ENCODE measurements around the gene B4GAT1. TPM values are rescaled to one million over a fixed set of nuclear protein-coding genes. Genes with fewer than 3 reads are reported as not detected.

The B4GAT1 gene
- total and polyA plus RNA-seq, 2 of the 13 experiments (the other 11 are each of a cell fraction or from before 2014, with no cell fraction given), result 40.4 to 109 TPM

- TF ChIP-seq PRDM10 (CRISPR knock-in tag; IDR thresholded peaks at IDR 0.05; ENCODE audit: low read depth), result no peak
- TF ChIP-seq ZNF543 (CRISPR knock-in tag; IDR thresholded peaks at IDR 0.05), result 0 out of 2 replicates have a peak, but pooled peaks have one; percentile 26
- peak; percentile 84 for TF ChIP-seq ZFX (CRISPR knock-in tag; IDR thresholded peaks at IDR 0.05; ENCODE audit: low read depth)
- peak; percentile 91 for TF ChIP-seq ZNF652 (CRISPR knock-in tag; IDR thresholded peaks at IDR 0.05; ENCODE audit: borderline replicate concordance, low read depth)
- no peak for TF ChIP-seq THRA (CRISPR knock-in tag; IDR thresholded peaks at IDR 0.05; ENCODE audit: borderline replicate concordance)
- TF ChIP-seq CEBPG (CRISPR knock-in tag; IDR thresholded peaks at IDR 0.05), result peak; percentile 95
- peak; percentile 51; the same call in 1 of the 2 replicates for TF ChIP-seq MYC (CRISPR knock-in tag; IDR thresholded peaks at IDR 0.05; ENCODE audit: borderline replicate concordance)
- no peak for TF ChIP-seq REPIN1 (CRISPR knock-in tag; IDR thresholded peaks at IDR 0.05; ENCODE audit: borderline replicate concordance, low read depth)
- TF ChIP-seq ZNF235 (CRISPR knock-in tag; IDR thresholded peaks at IDR 0.05; ENCODE audit: borderline replicate concordance), result no peak
- no peak; the same call in 1 of the 2 replicates for TF ChIP-seq SSRP1 (CRISPR knock-in tag; IDR thresholded peaks at IDR 0.05)
- TF ChIP-seq ZNF768 (CRISPR knock-in tag; IDR thresholded peaks at IDR 0.05), result peak; percentile 88
- TF ChIP-seq ZBTB21 (CRISPR knock-in tag; IDR thresholded peaks at IDR 0.05), result peak; percentile 93
- peak in 1 of 2 experiments; percentile 28; a peak in 1 of 4 replicates for TF ChIP-seq HMGXB4 (CRISPR knock-in tag; IDR thresholded peaks at IDR 0.05; ENCODE audit: borderline replicate concordance in 1 of 2, low read depth in 1 of 2)
- TF ChIP-seq THAP11 (CRISPR knock-in tag; IDR thresholded peaks at IDR 0.05), result peak; percentile 61
- peak in 1 of 2 experiments; percentile 18; a peak in 1 of 4 replicates for TF ChIP-seq EP300 (IDR thresholded peaks at IDR 0.05; ENCODE audit: low read depth in 2 of 2, low read length in 2 of 2)
- no peak for TF ChIP-seq EP300 (CRISPR knock-in tag; IDR thresholded peaks at IDR 0.05; ENCODE audit: borderline replicate concordance)
- TF ChIP-seq MAFG (CRISPR knock-in tag; IDR thresholded peaks at IDR 0.05), result 0 out of 2 replicates have a peak, but pooled peaks have one; percentile 49
- TF ChIP-seq MAFF (IDR thresholded peaks at IDR 0.05; ENCODE audit: low read depth, low read length), result peak; percentile 64
- no peak for TF ChIP-seq ZFYVE20 (CRISPR knock-in tag; IDR thresholded peaks at IDR 0.05; ENCODE audit: borderline replicate concordance, low read depth)
- 0 out of 2 replicates have a peak, but pooled peaks have one; percentile 18 for TF ChIP-seq ARNT2 (CRISPR knock-in tag; IDR thresholded peaks at IDR 0.05; ENCODE audit: low read depth)
- TF ChIP-seq SOX6 (IDR thresholded peaks at IDR 0.05), result no peak
- peak; percentile 42 for TF ChIP-seq SOX6 (CRISPR knock-in tag; IDR thresholded peaks at IDR 0.05)
- TF ChIP-seq GFI1 (CRISPR knock-in tag; IDR thresholded peaks at IDR 0.05; ENCODE audit: borderline replicate concordance), result 0 out of 2 replicates have a peak, but pooled peaks have one; percentile 9
Measured at GRCh38 chr11:66317723-66318599, 29.5 kb downstream of the B4GAT1 start (continued).
